Neuron (in vitro differentiated cells): Measurements from ENCODE around the gene PKIB.
A peak's percentile ranks its signal among the peaks of the same experiment; 100 is the strongest.
"Not testable (repeated sequence)": the region's sequence is repeated elsewhere in the genome, so short reads cannot be mapped to it uniquely, and the experiment has no call there.

Source experiments
- H2AFZ ChIP-seq: one replicate; pipeline ENCODE4 v1.6.1; 2013; ENCODE audit warnings: low read depth, mild to moderate bottlenecking, inconsistent platforms, low read length, moderate library complexity
- H3K27me3 ChIP-seq: one replicate; pipeline ENCODE4 v1.6.1; 2013; ENCODE audit warnings: low read length; ENCODE audit not compliant: insufficient read depth
- H3K36me3 ChIP-seq: one replicate; pipeline ENCODE4 v1.6.1; 2013; ENCODE audit warnings: low read length; ENCODE audit not compliant: insufficient read depth
- H3K4me1 ChIP-seq: one replicate; pipeline ENCODE4 v1.6.1; 2013; ENCODE audit warnings: low read length; ENCODE audit not compliant: insufficient read depth
- H3K4me3 ChIP-seq: 2 replicates; pipeline ENCODE4 v1.5.1; 2013; ENCODE audit warnings: mild to moderate bottlenecking, low read length, moderate library complexity
- H3K9me3 ChIP-seq: one replicate; pipeline ENCODE4 v1.6.1; 2013; ENCODE audit warnings: low read length

PKIB gene

DNA sequence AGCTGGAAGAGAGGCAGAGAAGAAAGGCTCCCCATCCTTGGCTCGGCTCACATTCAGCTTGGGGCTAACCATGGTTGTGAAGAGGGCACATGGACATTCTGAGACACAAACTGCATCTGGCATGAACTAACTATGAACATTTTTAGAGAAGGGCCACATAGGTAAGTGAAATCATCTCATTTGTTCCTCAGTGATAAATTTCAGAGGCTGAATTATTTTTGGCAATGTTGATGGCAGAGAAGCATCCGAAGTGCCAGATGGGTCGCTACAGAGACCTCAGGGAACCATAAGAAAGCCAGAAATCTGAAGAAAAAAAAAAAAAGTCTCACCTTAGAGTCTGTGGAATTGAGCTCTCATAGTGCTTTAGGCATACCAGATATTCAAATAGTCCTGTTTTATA, 120.1 kb downstream of the PKIB start:
- H3K9me3 ChIP-seq, result no peaks in the 10 kb centered on the region
- no peak overlapping the region for H3K4me3 ChIP-seq
- no peaks in the 10 kb centered on the region for H3K27me3 ChIP-seq
- no peak overlapping the region for H2AFZ ChIP-seq
- no peaks in the 10 kb centered on the region for H3K36me3 ChIP-seq
- peaks cover 6% of the 10 kb centered on the region for H3K4me1 ChIP-seq

DNA sequence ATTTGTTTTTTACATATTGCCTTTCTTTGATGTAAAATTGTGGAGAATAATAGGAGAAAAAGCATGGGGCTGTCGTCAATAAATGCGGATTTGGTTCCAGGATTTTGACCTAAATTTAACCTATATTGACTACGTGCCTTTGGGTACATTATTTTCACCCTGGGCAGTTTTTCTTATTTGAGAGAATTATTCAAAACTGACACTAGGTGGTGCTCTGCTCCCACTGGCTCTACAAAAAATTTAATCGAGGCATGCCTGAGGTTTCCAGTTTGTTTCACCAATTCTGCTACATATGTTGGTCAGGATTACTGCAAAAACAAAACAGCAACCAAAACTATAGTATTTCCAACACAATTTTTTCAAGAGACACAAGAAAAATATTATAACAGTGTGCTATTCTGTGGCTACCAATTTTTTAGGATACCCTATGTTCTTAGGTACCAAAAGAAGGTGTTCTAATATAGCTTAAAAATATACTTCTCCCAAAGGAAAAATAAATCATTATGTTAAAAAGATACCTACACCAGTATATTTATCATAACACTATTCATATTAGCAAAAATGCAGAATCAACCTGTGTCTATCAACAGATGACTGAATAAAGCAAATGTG, 120.7 kb downstream of the PKIB start:
- Histone ChIP-seq H3K9me3 (no peaks in the 10 kb centered on the region), H3K4me1 (peaks cover 12% of the 10 kb centered on the region), H2AFZ (no peak overlapping the region), H3K36me3 (no peaks in the 10 kb centered on the region), H3K4me3 (no peak overlapping the region), H3K27me3 (no peaks in the 10 kb centered on the region)

DNA sequence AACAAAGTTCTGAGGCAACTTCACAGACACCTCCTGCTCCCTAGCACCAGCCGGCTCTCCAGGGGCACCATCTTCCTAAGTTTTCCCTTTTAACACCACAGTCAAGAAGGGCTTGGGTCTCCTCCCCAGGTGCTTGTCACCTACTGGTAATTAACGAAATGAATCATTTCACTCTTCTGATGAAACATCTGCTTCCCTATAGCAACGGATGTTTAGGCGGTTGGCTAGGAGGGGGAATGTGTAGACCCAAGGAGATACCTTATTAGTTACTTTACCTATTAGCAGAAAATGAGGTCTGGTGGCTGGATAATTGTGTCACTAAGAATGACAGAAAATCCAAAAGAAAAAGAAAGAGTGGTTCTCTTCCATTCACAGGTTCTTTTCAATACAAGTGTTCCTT, 123.1 kb downstream of the PKIB start:
- no peak overlapping the region for H2AFZ ChIP-seq
- H3K4me1 ChIP-seq, result peaks cover 15% of the 10 kb centered on the region
- H3K36me3 ChIP-seq, result no peaks in the 10 kb centered on the region

DNA sequence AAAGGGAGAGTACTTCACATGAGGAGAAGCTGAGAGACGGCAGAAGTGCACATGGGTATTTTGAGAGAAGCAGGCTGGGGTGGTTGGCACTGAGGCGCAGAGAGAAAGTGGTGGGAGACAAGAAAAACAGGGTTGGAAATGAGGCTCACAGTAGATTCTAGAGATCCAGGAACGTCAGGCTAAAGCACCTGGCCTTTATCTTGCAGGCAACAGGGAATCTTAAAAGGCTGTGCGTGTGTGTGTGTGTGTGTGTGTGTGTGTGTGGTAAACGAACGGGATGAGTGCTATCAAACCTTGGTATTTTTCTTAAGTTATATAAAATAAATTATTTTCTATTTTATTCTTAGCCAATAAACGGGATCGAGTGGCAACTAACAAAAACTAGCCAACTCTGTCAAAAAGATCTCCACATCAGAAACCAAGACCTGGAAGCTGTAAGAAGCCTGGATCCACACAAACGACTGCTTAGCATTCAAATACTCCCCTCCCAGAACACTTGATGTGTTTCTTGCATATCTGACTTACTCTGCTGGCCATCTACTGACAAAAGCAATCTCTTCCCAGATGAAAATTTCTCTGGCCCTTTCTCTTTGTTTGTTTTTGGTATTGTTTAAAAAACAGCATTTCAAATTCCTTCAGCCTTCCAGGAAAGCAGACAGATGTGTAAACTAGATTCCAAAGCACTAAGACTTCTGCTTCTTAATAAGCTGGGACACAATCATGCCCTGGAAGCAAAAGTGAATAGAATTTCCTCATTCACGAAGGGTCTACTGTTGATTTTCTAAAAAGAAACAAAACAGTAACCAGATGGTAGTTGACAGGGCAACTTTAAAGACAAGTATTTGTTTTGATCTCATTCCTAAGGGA, 124.6 kb downstream of the PKIB start:
- H3K9me3 ChIP-seq, result no peaks in the 10 kb centered on the region
- H2AFZ ChIP-seq, result peak overlapping the region; percentile 66
- H3K4me1 ChIP-seq, result peaks cover 15% of the 10 kb centered on the region
- no peaks in the 10 kb centered on the region for H3K27me3 ChIP-seq
- peak overlapping the region; percentile 7 for H3K4me3 ChIP-seq
- no peaks in the 10 kb centered on the region for H3K36me3 ChIP-seq

More for the DNA sequence above, 123.1 kb downstream of the PKIB start:
- H3K9me3 ChIP-seq, result no peaks in the 10 kb centered on the region
- no peak overlapping the region for H3K4me3 ChIP-seq
- H3K27me3 ChIP-seq, result no peaks in the 10 kb centered on the region

DNA sequence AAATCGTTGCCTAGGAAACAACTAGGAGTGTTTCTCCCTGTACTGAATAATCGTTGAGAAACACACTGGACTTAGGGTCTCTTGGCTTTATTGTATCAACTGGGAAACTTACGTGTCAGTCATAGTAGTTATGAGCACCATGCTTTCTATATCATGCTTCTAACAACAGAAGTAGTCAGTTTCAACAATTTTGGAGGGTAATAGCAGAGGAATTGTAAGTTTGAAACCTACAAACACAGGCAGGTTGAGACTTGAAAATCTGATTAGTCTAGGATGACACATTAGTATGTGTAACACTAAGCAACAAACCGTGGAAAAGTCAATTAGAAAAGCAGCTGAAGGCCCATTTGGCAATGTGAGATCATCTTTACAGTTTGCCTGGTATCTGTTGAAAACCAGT, 125.4 kb downstream of the PKIB start:
- no peaks in the 10 kb centered on the region for H3K27me3 ChIP-seq
- H3K36me3 ChIP-seq, result no peaks in the 10 kb centered on the region
- H3K4me1 ChIP-seq, result peaks cover 15% of the 10 kb centered on the region
- H3K4me3 ChIP-seq, result no peak overlapping the region
- H2AFZ ChIP-seq, result peak overlapping the region; percentile 66
- no peaks in the 10 kb centered on the region for H3K9me3 ChIP-seq

DNA sequence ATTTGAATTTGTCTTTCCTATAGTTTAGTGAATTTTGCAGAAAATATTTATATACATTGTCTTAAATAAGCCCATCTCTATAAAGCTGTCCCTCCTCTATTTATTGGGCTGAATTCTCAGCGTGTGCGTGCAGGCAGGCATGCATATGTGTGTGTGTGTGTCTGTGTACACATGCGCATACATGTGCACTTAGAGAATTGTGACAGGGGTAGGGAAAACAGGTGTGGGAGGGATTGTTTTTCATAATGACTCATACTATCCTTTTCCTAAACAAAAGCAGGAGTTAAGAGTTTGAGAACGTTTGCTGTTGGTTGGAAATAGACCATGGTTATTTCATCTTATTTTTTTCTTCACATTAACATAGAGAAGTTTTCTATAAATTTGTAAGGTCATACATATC, 126.0 kb downstream of the PKIB start:
- no peaks in the 10 kb centered on the region for H3K27me3 ChIP-seq
- no peak overlapping the region for H3K4me3 ChIP-seq
- H3K4me1 ChIP-seq, result peaks cover 15% of the 10 kb centered on the region
- peak overlapping the region; percentile 66 for H2AFZ ChIP-seq
- no peaks in the 10 kb centered on the region for H3K36me3 ChIP-seq
- H3K9me3 ChIP-seq, result no peaks in the 10 kb centered on the region

DNA sequence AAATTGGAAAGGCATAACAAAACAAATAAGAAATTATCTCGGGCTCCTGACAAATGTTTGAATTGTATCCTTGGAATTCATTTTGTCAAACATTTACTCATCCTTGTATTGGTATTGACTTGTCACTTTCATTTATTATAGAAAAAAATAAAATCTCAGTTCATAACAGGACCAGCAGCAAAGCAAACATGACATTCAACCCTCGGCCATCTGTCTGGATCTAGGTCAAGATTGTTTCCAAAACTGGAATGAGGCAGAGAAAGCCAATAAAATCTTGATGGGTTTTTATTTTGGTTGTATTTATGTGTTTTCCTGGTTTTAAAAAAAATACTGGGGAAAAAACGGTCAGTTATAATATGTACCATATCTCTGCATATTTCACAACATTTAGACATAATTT, 126.4 kb downstream of the PKIB start:
- no peak overlapping the region for H3K4me3 ChIP-seq
- H3K4me1 ChIP-seq, result peaks cover 15% of the 10 kb centered on the region
- no peaks in the 10 kb centered on the region for H3K36me3 ChIP-seq
- no peaks in the 10 kb centered on the region for H3K27me3 ChIP-seq
- no peak overlapping the region for H2AFZ ChIP-seq
- no peaks in the 10 kb centered on the region for H3K9me3 ChIP-seq

DNA sequence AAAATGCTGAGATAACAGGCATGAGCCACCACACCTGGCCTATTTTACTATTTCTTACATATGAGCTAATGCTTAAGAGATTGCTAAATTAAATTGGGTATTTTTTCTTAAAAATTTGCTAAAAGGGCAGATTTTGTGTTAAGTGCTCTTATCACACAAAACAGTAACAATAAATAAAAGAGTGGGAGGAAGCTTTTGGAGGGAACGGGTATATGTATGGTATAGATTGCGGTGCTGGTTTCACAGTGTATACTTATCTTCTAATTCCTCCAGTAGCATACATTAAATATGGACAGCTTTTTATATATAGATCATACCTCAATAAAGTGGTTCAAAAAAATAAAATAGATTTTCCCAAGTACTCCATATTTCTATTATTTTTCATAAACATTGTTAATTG, 129.9 kb downstream of the PKIB start:
- Histone ChIP-seq H3K4me3 (no peak overlapping the region), H3K36me3 (no peaks in the 10 kb centered on the region), H3K9me3 (no peaks in the 10 kb centered on the region), H3K27me3 (no peaks in the 10 kb centered on the region), H2AFZ (no peak overlapping the region), H3K4me1 (peaks cover 11% of the 10 kb centered on the region)

DNA sequence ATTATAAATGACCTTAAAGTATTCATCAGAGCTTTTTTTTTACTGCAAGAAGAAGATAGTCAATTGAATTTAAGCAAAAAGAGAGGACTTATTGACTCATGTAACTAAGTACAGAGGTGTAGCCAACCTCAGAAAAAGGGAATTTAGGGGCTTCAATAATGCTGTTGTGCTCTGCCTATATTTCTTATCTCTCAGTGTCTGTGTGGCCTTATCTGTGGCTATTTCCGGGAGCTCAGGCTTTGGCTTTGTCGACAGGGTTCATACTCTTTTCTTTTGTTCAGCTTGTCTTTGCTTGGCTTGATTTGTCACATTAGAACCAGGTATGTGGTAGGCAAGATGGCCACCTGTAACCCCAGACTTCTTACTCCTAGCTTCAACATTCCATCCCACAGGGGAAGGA, 130.7 kb downstream of the PKIB start:
- H3K4me3 ChIP-seq, result no peak overlapping the region
- H3K36me3 ChIP-seq, result no peaks in the 10 kb centered on the region
- H3K9me3 ChIP-seq, result no peaks in the 10 kb centered on the region
- peaks cover 3% of the 10 kb centered on the region for H3K4me1 ChIP-seq
- no peak overlapping the region for H2AFZ ChIP-seq
- H3K27me3 ChIP-seq, result no peaks in the 10 kb centered on the region

DNA sequence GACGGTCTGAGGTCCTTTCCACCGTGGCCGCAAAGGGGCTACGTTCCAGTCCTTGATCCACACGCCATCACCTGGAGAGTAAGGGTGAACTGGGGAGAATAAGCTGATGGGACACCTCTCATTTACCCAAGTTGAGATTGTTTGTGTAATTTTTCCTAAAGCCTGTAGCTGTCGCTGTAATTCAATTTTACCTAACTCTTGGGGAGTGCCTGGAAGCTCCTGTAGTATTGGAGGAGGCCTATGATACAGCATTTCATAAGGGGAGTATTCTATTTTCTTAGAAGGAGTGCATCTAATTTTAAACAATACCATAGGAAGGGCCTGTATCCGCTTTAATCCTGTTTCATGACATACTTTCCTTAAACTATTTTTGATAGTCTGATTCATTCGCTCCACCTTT, 134.0 kb downstream of the PKIB start:
- not testable (repeated sequence) for H2AFZ ChIP-seq, H3K4me1 ChIP-seq

DNA sequence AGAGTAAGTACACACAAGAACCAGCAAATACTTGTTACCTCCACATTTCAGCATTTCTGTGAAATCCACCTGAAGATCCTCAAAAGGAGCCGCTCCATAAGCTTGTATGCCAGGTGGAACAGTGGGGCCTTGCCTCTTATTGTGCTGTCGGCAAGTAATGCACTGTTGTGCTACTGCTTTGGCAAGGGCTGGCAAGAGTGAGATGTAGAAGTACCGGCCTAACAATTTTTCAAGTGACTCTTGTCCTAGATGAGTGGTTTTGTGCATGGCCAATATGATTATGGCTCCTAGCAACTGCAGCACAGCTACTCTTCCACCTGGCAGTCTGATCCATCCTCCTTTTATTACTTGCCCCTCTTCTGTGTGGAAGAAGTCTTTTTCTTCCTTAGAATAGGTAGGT, 134.7 kb downstream of the PKIB start:
- not testable (repeated sequence) for H3K9me3 ChIP-seq, H2AFZ ChIP-seq, H3K36me3 ChIP-seq, H3K27me3 ChIP-seq, H3K4me3 ChIP-seq, H3K4me1 ChIP-seq

More for the DNA sequence above, 134.0 kb downstream of the PKIB start:
- not testable (repeated sequence) for H3K36me3 ChIP-seq, H3K4me3 ChIP-seq, H3K27me3 ChIP-seq, H3K9me3 ChIP-seq

DNA sequence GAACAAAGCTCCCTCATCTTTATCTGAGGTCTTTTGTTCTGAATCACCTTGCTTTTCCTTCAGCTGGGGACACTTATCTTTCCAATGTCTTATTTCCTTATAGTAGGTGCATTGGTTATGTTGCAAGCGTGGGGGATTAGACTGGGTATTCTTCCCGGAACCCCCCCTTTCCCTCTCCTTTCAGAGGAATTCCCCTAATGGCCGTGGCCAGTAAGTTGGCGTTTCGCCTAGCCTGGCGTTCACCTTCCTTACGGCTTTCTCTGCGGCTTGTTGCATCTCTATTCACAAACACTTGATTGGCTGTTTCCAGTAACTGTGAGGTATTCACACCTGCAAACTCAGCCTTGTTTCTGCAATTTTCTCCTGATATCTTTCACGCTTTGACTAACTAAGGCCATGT, 136.5 kb downstream of the PKIB start:
- Histone ChIP-seq H3K4me3 (no peak overlapping the region), H3K4me1 (no peaks in the 10 kb centered on the region), H3K27me3 (no peaks in the 10 kb centered on the region), H3K36me3 (no peaks in the 10 kb centered on the region), H3K9me3 (no peaks in the 10 kb centered on the region), H2AFZ (no peak overlapping the region)

DNA sequence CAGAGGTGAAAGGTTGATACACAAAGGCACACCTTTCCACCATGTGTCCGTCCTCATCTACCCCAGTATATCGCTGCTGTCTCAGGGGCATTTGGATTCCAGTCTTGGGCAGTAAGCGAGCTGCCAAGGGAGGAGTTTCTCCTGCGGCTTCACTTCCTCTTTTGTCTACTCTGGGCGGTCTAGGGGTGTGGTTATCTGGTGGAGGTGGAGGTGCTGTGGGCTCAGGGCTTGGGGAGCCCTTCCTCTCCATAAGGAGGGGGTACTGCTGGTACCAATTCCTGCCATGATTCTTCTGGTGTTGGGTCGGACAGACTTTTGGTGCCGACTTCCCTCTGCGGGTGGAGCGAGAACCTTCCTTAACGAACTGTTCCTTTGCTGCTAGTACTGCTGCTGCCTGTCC, 137.4 kb downstream of the PKIB start:
- Histone ChIP-seq H3K4me3 (no peak overlapping the region), H3K4me1 (no peaks in the 10 kb centered on the region), H3K36me3 (no peaks in the 10 kb centered on the region), H2AFZ (no peak overlapping the region), H3K27me3 (no peaks in the 10 kb centered on the region), H3K9me3 (no peaks in the 10 kb centered on the region)

DNA sequence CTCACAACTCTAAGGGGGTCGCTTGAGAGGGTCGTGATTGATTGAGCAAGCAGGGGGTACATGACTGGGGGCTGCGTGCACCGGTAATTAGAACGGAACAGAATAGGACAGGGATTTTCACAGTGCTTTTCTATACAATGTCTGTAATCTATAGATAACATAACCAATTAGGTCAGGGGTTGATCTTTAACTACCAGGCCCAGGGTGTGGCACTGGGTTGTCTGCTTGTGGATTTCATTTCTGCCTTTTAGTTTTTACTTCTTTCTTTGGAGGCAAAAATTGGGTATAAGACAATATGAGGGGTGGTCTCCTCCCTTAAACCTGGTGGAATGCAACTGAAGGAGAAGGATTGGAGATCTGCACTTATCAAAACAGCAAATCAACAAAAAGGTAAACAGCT, 138.7 kb downstream of the PKIB start:
- not testable (repeated sequence) for H3K36me3 ChIP-seq, H3K9me3 ChIP-seq, H3K27me3 ChIP-seq, H2AFZ ChIP-seq, H3K4me1 ChIP-seq, H3K4me3 ChIP-seq
